CD4-positive, alpha-beta T cell (primary cell): ENCODE data around the gene SEMA5A. TPM values are rescaled to one million over a fixed set of nuclear protein-coding genes. Genes with fewer than 3 reads are reported as not detected.

Experiments
- ATAC-seq: fragments of 200-7000 bp; cut with Tn5 transposase; one replicate; pipeline ENCODE4 v1.10.0; 2022; ENCODE audit warnings: mild to moderate bottlenecking; ENCODE audit not compliant: poor library complexity
- CTCF ChIA-PET: fragments of 350-600 bp; sonication (Branson Sonifier 250); formaldehyde crosslinking; loops from one replicate; lab custom pipeline; 2021; ENCODE audit warnings: antibody characterized with exemption, inconsistent platforms; lab: Charles Lee
- POLR2A ChIA-PET: fragments of 350-600 bp; sonication (Branson Sonifier 250); formaldehyde crosslinking; loops from one replicate; lab custom pipeline; 2021; ENCODE audit warnings: antibody characterized with exemption, inconsistent platforms; lab: Charles Lee
- DNase-seq, 14 experiments: peaks; one replicate each; pipeline ENCODE4 v3.0.0-alpha.2; 2013 to 2020; ENCODE audit warnings: mixed read lengths in 2 of 14
- H3K27ac ChIP-seq, 2 donors: one replicate each; pipeline versions ENCODE4 v1.5.1 to v1.7.0; 2013; ENCODE audit warnings: low read length in 2 of 2, low read depth in 1 of 2, mild to moderate bottlenecking in 1 of 2
- H3K27me3 ChIP-seq, 2 experiments: 1 replicate in 1 of 2; 2 replicates in 1 of 2; pipeline versions ENCODE4 v1.6.1 to v1.7.0; 2013; ENCODE audit warnings: low read length in 2 of 2, control low read depth in 1 of 2, mild to moderate bottlenecking in 1 of 2, moderate library complexity in 1 of 2; ENCODE audit not compliant: insufficient read depth in 2 of 2, control insufficient read depth in 1 of 2
- H3K36me3 ChIP-seq: one replicate; pipeline ENCODE4 v1.6.1; 2013; ENCODE audit warnings: low read length, control low read depth; ENCODE audit not compliant: insufficient read depth
- H3K4me1 ChIP-seq: one replicate; pipeline ENCODE4 v1.6.1; 2013; ENCODE audit warnings: low read length, control low read depth; ENCODE audit not compliant: insufficient read depth
- H3K4me3 ChIP-seq: one replicate; pipeline ENCODE4 v1.5.1; 2013; ENCODE audit warnings: mild to moderate bottlenecking, low read length, moderate library complexity
- H3K9me3 ChIP-seq, 2 experiments: 1 replicate in 1 of 2; 2 replicates in 1 of 2; pipeline versions ENCODE4 v1.6.1 to v1.7.0; 2013; ENCODE audit warnings: low read length in 2 of 2, mild to moderate bottlenecking in 2 of 2, control low read depth in 1 of 2, moderate library complexity in 1 of 2; ENCODE audit not compliant: control insufficient read depth in 1 of 2, insufficient read depth in 1 of 2
- H3K27ac Mint-ChIP-seq: one replicate; pipeline ENCODE4 v1.8.0; 2020; ENCODE audit warnings: mixed read lengths
- H3K27me3 Mint-ChIP-seq: one replicate; pipeline ENCODE4 v1.8.0; 2021; ENCODE audit warnings: mixed read lengths
- H3K36me3 Mint-ChIP-seq: one replicate; pipeline ENCODE4 v1.8.0; 2021; ENCODE audit warnings: low read depth, mixed read lengths
- H3K4me1 Mint-ChIP-seq: one replicate; pipeline ENCODE4 v1.8.0; 2021; ENCODE audit warnings: low read depth, mixed read lengths
- H3K4me3 Mint-ChIP-seq: one replicate; pipeline ENCODE4 v1.8.0; 2020; ENCODE audit warnings: mild to moderate bottlenecking, mixed read lengths
- H3K9me3 Mint-ChIP-seq: one replicate; pipeline ENCODE4 v1.8.0; 2020; ENCODE audit warnings: mixed read lengths
- intact Hi-C, 2 experiments: fragments of 100-400 bp; cut with DNase I in 1 of 2; cut with micrococcal nuclease in 1 of 2; formaldehyde crosslinking; loops; one replicate each; pipeline versions ENCODE4 v1.15.1 to v1.9.0; 2023 to 2025; cut with DNase I, micrococcal nuclease
- total RNA-seq, 174 experiments: library from RNA in 2 of 174; stranded (reverse) in 2 of 174; gene quantifications; one replicate each; pipeline ENCODE4 v1.2.3 and lab custom pipeline; 2021 to 2026
- TF ChIP-seq, protein P1 (sequence below): fragments of 200-600 bp; IDR thresholded peaks from one replicate; pipeline ENCODE4 v1.8.0; 2022; ENCODE audit warnings: antibody characterized with exemption, mild to moderate bottlenecking

The SEMA5A gene
- total RNA-seq, 2 experiments from 2014 or later = 2.0 to 2.9 TPM

DNA sequence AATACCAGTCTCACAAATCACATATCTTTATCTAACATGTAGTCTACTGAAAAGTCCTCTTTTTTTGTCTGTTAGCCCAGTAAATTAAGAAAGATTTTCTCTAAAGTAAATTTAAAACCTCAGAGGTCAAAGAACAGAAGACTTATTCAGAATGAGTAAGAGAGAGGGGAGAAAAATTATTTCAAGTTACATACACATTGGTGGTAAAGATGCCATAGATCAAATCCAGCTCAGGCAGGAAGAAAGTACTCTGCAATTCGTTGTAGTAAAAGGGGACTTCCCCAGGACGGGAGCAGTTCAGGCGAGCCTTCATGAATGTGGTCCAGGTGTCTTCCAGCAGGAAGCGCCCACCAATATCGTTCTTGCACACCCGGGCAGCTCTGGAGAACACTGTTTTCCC lies 344.1 kb downstream of the SEMA5A start:
- no peaks in the 10 kb centered on the region for H3K4me1 ChIP-seq
- H3K27me3 ChIP-seq = no peaks in the 10 kb centered on the region
- H3K4me3 ChIP-seq = no peak overlapping the region
- peaks cover 0 to 10% of the 10 kb centered on the region in 2 experiments for H3K9me3 ChIP-seq
- DNase-seq = no peak
- TF ChIP-seq, protein P1, sequence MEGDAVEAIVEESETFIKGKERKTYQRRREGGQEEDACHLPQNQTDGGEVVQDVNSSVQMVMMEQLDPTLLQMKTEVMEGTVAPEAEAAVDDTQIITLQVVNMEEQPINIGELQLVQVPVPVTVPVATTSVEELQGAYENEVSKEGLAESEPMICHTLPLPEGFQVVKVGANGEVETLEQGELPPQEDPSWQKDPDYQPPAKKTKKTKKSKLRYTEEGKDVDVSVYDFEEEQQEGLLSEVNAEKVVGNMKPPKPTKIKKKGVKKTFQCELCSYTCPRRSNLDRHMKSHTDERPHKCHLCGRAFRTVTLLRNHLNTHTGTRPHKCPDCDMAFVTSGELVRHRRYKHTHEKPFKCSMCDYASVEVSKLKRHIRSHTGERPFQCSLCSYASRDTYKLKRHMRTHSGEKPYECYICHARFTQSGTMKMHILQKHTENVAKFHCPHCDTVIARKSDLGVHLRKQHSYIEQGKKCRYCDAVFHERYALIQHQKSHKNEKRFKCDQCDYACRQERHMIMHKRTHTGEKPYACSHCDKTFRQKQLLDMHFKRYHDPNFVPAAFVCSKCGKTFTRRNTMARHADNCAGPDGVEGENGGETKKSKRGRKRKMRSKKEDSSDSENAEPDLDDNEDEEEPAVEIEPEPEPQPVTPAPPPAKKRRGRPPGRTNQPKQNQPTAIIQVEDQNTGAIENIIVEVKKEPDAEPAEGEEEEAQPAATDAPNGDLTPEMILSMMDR = no peak
- Mint-ChIP-seq H3K27ac (no peak overlapping the region), H3K36me3 (no peaks in the 10 kb centered on the region), H3K27me3 (no peaks in the 10 kb centered on the region), H3K4me1 (no peaks in the 10 kb centered on the region), H3K4me3 (no peak overlapping the region), H3K9me3 (peaks cover 3% of the 10 kb centered on the region)
- intact Hi-C loops = no loop called here
- H3K36me3 ChIP-seq = no peaks in the 10 kb centered on the region
- ATAC-seq = no peak
- POLR2A ChIA-PET = no interaction called here
- no peak overlapping the region for H3K27ac ChIP-seq
- CTCF ChIA-PET = no interaction called here

DNA sequence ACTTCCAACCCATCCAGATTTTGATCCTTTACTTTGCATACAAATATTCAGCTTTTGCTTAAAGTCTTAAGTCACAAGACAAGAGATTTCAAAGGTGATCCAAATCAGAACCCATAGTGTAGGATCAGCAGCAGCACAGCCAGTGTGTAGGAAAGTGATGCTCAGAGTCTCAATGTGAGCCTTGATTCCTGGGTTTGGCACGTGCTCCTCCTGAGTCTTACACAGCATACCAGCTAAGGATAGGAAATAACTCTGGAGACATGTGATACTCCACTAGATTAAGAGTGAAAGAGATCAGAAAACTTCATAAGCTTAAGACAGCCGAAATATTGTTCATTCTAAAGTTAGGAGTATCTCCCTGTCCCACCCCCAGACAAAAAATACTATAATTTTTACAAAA lies 344.9 kb downstream of the SEMA5A start:
- Histone ChIP-seq H3K27me3 (no peaks in the 10 kb centered on the region), H3K27ac (no peak overlapping the region), H3K36me3 (no peaks in the 10 kb centered on the region), H3K4me1 (no peaks in the 10 kb centered on the region), H3K4me3 (no peak overlapping the region), H3K9me3 (peaks cover 0 to 11% of the 10 kb centered on the region in 2 experiments)
- Mint-ChIP-seq H3K36me3 (no peaks in the 10 kb centered on the region), H3K27me3 (no peaks in the 10 kb centered on the region), H3K4me3 (no peak overlapping the region), H3K4me1 (no peaks in the 10 kb centered on the region), H3K27ac (no peak overlapping the region), H3K9me3 (peaks cover 3% of the 10 kb centered on the region)
- intact Hi-C loops = no loop called here
- TF ChIP-seq, protein P1 = no peak
- ChIA-PET POLR2A (no interaction called here), CTCF (no interaction called here)
- no peak for DNase-seq
- no peak for ATAC-seq

DNA sequence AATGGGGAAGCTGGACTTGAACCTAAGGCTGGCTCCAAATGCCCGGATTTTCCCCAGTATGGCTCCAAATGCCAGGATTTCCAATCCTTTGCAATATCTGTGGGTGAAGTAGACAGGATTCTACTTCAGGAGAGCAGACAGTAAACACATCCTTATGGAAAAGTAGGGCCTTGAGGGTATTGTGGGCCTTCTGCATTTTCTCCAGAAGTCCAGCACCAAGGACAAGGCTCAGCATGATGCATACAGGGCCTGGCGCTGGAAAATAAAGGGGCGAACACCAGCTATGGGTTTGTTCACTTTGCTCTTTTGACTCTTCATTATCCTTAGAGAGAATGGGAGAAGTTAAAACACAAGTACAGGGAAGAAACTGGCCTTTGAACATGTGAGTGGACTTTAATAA lies 347.5 kb downstream of the SEMA5A start:
- H3K36me3 Mint-ChIP-seq = no peaks in the 10 kb centered on the region
- no peaks in the 10 kb centered on the region for H3K27me3 Mint-ChIP-seq
- H3K9me3 Mint-ChIP-seq = peaks cover 3% of the 10 kb centered on the region
- Histone ChIP-seq H3K4me1 (no peaks in the 10 kb centered on the region), H3K4me3 (no peak overlapping the region), H3K27me3 (no peaks in the 10 kb centered on the region), H3K9me3 (peaks cover 0 to 11% of the 10 kb centered on the region in 2 experiments), H3K27ac (no peak overlapping the region), H3K36me3 (no peaks in the 10 kb centered on the region)
- H3K4me3 Mint-ChIP-seq = no peak overlapping the region
- intact Hi-C loops = no loop called here
- ATAC-seq (no peak), DNase-seq (no peak)
- H3K4me1 Mint-ChIP-seq = no peaks in the 10 kb centered on the region
- CTCF ChIA-PET = no interaction called here
- TF ChIP-seq, protein P1 = no peak
- POLR2A ChIA-PET = no interaction called here
- no peak overlapping the region for H3K27ac Mint-ChIP-seq
